Skeletal muscle cell (primary cell): Measurements from ENCODE around the gene FAM222B.
A peak's percentile ranks its signal among the peaks of the same experiment; 100 is the strongest.
"Not testable (repeated sequence)": the region's sequence is repeated elsewhere in the genome, so short reads cannot be mapped to it uniquely, and the experiment has no call there.

Source experiments
- DNase-seq: peaks from one replicate; pipeline ENCODE4 v3.0.0-alpha.2; 2010; ENCODE audit warnings: low read depth
- H3K4me3 ChIP-seq: 2 replicates; pipeline ENCODE4 v1.5.1; 2011; ENCODE audit warnings: low read depth, mild to moderate bottlenecking, control low read depth, low read length, moderate library complexity

FAM222B gene

DNA sequence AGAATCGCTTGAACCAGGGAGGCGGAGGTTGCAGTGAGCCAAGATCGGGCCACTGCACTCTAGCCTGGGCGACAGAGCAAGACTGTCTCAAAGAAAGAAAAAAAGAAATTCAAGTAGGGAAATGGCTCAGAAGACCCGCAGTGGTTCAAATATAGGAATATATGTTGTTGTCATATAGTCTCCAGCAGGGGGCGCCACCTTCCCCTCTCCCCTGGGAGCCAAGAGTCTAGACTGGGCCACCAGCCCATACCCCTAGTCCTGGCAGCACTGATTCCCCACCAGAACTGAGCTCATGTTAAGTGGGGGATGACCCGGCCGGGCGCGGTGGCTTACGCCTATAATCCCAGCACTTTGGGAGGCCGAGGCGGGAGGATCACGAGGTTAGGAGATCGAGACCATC is 6.1 kb upstream of the FAM222B start:
- DNase-seq, H3K4me3 ChIP-seq: not testable (repeated sequence)

DNA sequence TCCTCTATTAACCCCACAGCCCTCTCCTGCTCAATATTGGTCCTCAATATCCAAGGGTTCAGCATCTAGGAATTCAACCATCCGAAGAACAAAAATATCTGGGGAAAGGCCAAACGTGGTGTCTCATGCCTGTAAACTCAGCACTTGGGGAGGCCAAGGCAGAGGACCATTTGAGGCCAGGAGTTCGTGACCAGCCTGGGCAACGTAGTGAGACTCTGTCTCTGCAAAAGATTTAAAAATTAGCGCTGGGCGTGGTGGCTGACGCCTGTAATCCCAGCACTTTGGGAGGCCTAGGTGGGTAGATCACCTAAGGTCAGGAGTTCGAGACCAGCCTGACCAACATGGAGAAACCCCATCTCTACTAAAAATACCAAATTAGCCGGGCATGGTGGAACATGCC is 4.1 kb upstream of the FAM222B start:
- not testable (repeated sequence) for DNase-seq, H3K4me3 ChIP-seq

- DNase-seq, result no peak
- no peak overlapping the region for H3K4me3 ChIP-seq
Measured at GRCh38 chr17:28846231-28846630, 3.6 kb upstream of the FAM222B start.

- no peak for DNase-seq
- no peak overlapping the region for H3K4me3 ChIP-seq
Measured at GRCh38 chr17:28843816-28844148, 1.2 kb upstream of the FAM222B start.

- H3K4me3 ChIP-seq, result peak overlapping the region; percentile 93
- DNase-seq, result no peak
Measured at GRCh38 chr17:28841901-28842281, 699 bp downstream of the FAM222B start.

GRCh38 chr17:28839221-28839620 is 3.4 kb downstream of the FAM222B start:
- DNase-seq, result no peak
- H3K4me3 ChIP-seq, result no peak overlapping the region

DNA sequence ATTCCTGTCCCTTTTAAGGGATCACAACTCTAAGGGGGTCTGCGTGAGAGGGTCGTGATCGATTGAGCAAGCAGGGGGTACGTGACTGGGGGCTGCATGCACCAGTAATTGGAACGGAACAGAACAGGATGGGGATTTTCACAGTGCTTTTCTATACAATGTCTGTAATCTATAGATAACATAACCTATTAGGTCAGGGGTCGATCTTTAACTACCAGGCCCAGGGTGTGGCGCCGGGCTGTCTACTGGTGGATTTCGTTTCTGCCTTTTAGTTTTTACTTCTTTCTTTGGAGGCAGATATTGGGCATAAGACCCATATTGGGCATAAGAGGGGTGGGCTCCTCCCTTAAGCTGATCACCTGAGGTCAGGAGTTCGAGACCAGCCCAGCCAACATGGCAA is 6.0 kb downstream of the FAM222B start:
- DNase-seq, H3K4me3 ChIP-seq: not testable (repeated sequence)

- DNase-seq, result no peak
- no peak overlapping the region for H3K4me3 ChIP-seq
Measured at GRCh38 chr17:28834420-28834819, 8.2 kb downstream of the FAM222B start.

DNA sequence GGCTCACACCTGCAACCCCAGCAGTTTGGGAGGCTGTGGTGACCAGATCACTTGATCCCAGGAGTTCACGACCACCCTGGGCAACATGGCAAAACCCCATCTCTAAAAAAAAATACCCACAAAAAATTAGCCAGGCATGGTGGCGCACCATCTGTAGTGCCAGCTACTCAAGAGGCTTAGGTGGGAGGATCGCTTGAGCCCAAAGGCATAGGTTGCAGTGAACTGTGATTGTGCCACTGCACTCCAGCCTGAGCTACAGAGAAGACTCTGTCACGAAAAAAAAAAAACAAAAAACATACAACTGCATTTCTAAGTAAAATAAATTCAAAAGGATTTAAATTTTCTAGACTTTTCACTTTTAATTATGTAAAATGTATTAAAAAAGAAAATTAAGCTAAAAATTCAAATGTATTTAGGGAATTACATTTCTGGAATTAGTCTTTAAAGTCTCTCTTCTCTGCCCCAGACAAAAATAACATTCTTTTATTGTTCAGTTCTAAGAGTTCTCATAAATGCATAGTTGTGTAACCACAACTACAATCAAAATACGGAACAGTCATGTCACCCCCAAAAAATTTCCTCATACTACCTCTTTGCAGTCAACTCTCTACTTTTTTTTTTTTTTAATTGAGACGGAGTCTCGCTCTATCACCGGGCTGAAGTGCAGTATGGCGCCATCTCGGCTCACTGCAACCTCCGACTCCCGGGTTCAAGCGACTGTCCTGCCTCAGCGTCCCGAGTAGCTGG is 14.1 kb downstream of the FAM222B start:
- H3K4me3 ChIP-seq, result no peak overlapping the region
- no peak for DNase-seq

GRCh38 chr17:28827672-28828071 is 14.9 kb downstream of the FAM222B start:
- DNase-seq, result no peak

GRCh38 chr17:28819582-28819981 is 23.0 kb downstream of the FAM222B start:
- no peak for DNase-seq
- no peak overlapping the region for H3K4me3 ChIP-seq

More at GRCh38 chr17:28827672-28828071, 14.9 kb downstream of the FAM222B start:
- H3K4me3 ChIP-seq, result no peak overlapping the region

- DNase-seq, result no peak
Measured at GRCh38 chr17:28818819-28819221, 23.8 kb downstream of the FAM222B start.

GRCh38 chr17:28816540-28816939 is 26.1 kb downstream of the FAM222B start:
- no peak overlapping the region for H3K4me3 ChIP-seq
- DNase-seq, result no peak

More at GRCh38 chr17:28818819-28819221, 23.8 kb downstream of the FAM222B start:
- no peak overlapping the region for H3K4me3 ChIP-seq

GRCh38 chr17:28812748-28813377 is 29.7 kb downstream of the FAM222B start:
- DNase-seq, result no peak
- peak overlapping the region; percentile 98 for H3K4me3 ChIP-seq

DNA sequence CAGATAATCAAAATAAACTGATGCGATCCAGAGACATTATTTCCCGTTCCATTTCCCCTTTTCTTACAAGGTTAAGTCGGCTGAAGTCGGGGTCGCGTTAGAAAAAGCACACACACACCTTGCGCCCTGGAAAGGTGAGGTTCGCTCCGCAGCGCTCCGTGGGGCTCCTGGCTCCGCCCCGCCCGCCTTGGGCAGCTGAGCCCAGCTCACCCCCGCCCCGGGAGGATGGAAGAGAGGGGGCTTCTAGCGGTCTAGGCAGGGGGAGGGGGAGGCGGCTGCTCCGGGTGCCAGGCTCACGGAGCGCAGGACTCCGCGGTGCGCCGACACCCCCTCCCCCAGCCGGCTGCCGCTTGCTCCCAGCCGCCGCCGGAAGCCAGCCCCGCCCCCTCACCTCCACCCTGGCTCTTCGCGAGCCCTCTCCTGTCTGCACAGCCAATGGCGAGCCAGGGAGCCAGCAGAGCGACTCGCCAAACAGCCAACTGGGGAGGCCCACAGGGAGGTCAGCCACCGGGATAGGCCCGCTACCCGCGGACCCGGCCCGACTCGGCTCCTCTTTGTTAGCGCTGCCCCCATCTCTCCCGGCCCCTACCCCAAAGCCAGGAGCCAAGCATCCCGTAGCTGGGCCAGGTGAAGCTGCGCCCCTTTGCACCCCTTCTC is 30.4 kb downstream of the FAM222B start:
- peak; percentile 90 for DNase-seq

GRCh38 chr17:28811651-28812090 is 30.9 kb downstream of the FAM222B start:
- DNase-seq, result no peak
- peak overlapping the region; percentile 98 for H3K4me3 ChIP-seq

More for the DNA sequence above, 30.4 kb downstream of the FAM222B start:
- H3K4me3 ChIP-seq, result peak overlapping the region; percentile 98

- no peak for DNase-seq
Measured at GRCh38 chr17:28810437-28810836, 32.2 kb downstream of the FAM222B start.

GRCh38 chr17:28807925-28808634 is 34.5 kb downstream of the FAM222B start:
- peak overlapping the region; percentile 17 for H3K4me3 ChIP-seq

More at GRCh38 chr17:28810437-28810836, 32.2 kb downstream of the FAM222B start:
- H3K4me3 ChIP-seq, result peak overlapping the region; percentile 98

DNA sequence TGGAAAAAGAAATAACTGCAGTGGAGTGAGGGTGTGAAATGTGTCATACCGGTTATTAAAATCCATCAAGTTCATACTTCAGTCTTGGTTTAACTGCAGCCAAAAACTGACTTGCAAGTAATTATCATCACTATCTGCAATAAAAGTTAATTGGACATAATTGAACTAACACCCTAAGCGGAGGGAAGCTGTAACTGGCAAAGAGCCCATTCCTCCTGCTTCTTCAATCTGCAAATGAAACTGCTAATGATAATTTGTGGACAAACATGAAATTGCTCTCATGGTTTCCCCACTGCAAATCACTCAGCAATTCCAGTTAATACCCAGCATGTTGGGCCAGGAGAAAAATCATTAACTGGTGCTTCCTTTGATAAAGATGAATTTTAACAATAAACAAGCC is 46.5 kb downstream of the FAM222B start:
- DNase-seq, result no peak
- no peak overlapping the region for H3K4me3 ChIP-seq

More at GRCh38 chr17:28807925-28808634, 34.5 kb downstream of the FAM222B start:
- peak; percentile 86 for DNase-seq
